HG03039 (cell line): ENCODE data around the gene COLQ.
A peak's percentile ranks its signal among the peaks of the same experiment; 100 is the strongest.
"Not testable (repeated sequence)": the region's sequence is repeated elsewhere in the genome, so short reads cannot be mapped to it uniquely, and the experiment has no call there.

Source experiments
- ATAC-seq: cut with Tn5 transposase; IDR thresholded peaks from one replicate; pipeline ENCODE4 v1.9.1; 2021; ENCODE audit warnings: mild to moderate bottlenecking, moderate library complexity; ENCODE audit not compliant: unreplicated experiment

Gene COLQ

GRCh38 chr3:15521573-15521965 lies at the start of gene COLQ:
Gene COLQ, minus strand, starts transcription at chr3:15521706. Its CDS starts 81 bp downstream, at chr3:15521625.
- no peak for ATAC-seq

GRCh38 chr3:15563190-15563589 lies 41.7 kb upstream of the COLQ start:
- ATAC-seq, result no peak

DNA sequence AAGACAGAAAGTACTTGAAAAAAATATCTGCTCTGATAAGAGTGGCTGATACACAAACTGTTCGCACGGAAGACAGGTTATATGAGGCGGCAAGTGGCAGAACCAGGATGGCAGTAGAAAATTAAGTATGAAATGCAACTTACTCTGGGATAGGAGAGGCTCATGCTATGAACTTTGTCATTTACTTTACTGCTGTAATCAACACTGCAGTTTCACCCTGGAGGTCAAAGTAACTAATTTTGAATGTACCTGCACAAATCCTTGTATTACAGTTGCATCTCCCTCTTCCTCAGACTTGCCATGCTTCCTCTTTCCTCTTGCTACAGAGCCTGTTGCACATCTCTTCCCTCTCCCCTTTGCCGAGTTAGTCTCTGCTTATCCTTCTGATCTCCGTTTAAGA lies 41.1 kb upstream of the COLQ start:
- no peak for ATAC-seq

DNA sequence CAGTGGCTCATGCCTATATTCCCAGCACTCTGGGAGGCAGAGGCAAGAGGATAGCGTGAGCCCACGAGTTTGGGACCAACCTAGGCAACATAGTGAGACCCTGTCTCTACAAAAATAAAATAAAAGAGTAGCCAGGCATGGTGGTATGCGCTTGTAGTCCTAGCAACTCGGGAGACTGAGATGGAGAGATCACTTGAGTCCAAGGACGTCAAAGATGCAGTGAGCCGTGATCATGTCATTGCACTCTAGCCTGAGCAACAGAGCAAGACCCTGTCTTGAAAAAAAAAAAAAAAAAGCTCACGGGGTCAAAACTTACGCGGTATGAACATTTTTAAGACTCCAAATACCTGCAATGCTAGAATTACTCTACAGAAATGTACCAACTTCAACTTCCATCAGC lies 37.1 kb upstream of the COLQ start:
- no peak for ATAC-seq

- no peak for ATAC-seq
These were observed 36.0 kb upstream of the COLQ start for GRCh38 chr3:15557511-15557946.

GRCh38 chr3:15556512-15556911 lies 35.0 kb upstream of the COLQ start:
- ATAC-seq, result peak; percentile 77

- no peak for ATAC-seq
These were observed 32.2 kb upstream of the COLQ start for GRCh38 chr3:15553749-15554148.

- no peak for ATAC-seq
These were observed 30.4 kb upstream of the COLQ start for GRCh38 chr3:15551902-15552301.

GRCh38 chr3:15549846-15550245 lies 28.3 kb upstream of the COLQ start:
- no peak for ATAC-seq

GRCh38 chr3:15542614-15543013 lies 21.1 kb upstream of the COLQ start:
- no peak for ATAC-seq

GRCh38 chr3:15541371-15541770 lies 19.9 kb upstream of the COLQ start:
- no peak for ATAC-seq

DNA sequence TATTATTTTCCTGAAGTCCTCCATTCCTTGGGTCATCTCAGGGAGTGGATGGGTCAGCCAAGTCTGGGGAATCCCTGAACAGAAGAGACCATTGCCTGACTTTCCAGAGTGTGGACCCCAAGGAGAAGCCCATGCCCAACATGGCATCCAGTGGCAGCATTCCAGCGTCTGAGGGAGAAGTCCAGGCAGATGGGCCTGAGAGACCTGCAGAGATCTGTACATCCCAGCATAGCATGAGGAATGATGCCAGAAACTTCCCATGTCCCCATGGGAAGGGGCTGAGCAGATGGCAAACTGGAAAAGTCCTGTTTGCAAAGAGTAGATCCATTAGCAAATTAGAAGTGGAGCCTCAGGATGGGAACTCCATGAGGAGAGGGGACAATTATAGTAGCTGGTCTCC lies 17.6 kb upstream of the COLQ start:
- ATAC-seq, result no peak

- no peak for ATAC-seq
These were observed 16.8 kb upstream of the COLQ start for GRCh38 chr3:15538345-15538744.

DNA sequence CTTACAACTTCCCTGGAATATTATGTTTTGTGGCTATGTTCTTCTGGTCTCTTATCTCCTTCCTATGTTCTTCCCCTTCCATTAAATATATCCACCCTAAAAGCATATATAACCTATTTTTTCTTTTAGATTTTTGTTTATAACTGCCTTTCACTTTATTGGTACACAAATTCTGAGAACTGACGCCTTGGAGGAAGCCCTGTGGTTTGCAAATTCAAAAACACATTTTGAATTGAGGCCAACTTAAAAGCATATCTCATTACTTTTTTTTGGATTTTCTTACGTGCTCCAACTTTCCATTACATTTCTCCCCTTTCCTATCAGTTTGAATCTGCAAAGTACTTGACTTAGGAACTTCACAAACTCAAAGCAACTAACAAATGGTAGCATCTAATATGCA lies 15.3 kb upstream of the COLQ start:
- no peak for ATAC-seq

- ATAC-seq, result peak; percentile 59
These were observed 14.2 kb upstream of the COLQ start for GRCh38 chr3:15535732-15536131.

GRCh38 chr3:15532614-15533013 lies 11.1 kb upstream of the COLQ start:
- not testable (repeated sequence) for ATAC-seq

DNA sequence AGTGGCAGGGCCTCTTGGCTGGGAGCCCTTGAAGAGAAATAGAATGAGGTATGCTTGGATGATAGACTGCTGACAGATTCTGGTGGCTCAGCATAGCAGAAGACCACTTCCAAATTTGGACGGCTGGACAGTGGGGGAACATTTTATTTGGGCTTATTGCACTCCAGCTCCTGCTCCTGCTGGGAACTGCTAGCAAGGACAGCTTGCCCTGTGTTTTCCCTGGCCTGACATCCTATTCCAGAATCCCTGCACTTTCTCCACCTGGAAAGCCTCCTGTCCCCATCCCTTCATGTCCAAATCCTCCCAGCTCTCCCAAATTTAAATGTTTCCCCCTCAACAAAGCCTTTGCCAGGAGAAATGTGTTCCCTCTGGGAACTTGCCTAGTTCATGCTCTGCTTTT lies 9.8 kb upstream of the COLQ start:
- ATAC-seq, result no peak

DNA sequence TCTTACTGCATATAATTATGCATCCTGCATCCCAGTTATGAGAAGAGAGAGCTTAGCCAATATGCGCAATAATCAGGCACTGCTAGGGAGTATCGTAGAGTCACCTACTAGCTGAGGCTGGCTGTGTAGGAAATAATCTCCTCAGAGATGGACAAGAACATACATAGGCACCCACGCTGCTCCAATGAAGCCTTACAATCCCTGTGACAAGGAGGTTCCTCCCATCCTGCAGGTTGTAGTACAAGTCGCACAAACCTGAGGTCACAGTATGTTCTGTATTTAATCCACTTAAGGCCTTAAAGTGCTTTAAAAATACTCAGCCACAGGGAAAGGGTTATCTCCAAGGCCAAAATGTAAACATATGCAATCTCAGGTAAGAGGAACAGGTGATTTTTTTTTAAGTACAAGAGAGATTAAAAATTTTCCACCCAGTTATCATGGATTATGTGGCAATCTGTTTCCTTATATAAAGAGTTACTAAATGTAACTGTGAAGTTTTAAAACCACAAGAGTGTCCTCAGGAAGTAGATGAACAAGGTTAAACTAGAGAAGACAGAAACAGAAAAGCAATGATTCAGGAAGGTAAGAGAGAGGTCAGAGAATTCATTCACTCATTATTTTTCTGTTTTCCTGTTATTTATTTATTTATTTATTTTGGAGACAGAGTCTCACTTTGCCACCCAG lies 7.5 kb upstream of the COLQ start:
- ATAC-seq, result no peak

DNA sequence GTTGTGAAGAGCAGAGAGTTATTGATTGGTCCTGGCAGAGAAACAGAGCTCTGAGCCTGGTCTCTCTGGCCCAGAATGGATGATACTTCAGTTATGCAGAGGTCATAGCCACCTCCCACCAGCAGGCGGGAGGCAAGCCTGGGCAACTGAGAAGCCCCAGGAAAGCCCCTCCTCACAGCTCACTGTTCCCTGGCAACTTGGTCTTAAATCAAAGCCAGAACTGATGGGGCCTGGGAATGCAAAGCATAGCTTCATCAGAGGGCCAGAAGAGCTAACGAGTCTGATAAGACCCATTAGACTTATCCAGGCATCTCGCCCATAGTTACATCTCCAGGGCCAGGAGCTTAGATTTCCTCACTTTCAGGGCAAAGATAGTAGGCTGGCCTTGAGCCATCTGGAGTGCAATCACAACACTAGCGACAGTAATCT lies 5.5 kb upstream of the COLQ start:
- no peak for ATAC-seq

- no peak for ATAC-seq
These were observed 4.3 kb upstream of the COLQ start for GRCh38 chr3:15525790-15526189.

- no peak for ATAC-seq
These were observed 2.3 kb upstream of the COLQ start for GRCh38 chr3:15523660-15524417.

- ATAC-seq, result no peak
These were observed 510 bp upstream of the COLQ start for GRCh38 chr3:15522016-15522415.
